Measurements from ENCODE around the gene BRAT1.

BRAT1 gene

GRCh38 chr7:2495418-2496299 lies 59.7 kb downstream of the BRAT1 start:
- DNase-seq (ENCODE audit: low read depth): no peak

GRCh38 chr7:2494191-2495130 lies 60.9 kb downstream of the BRAT1 start:
- DNase-seq (ENCODE audit: low read depth): no peak

- DNase-seq (ENCODE audit: low read depth): no peak
Measured at GRCh38 chr7:2493205-2494164, 61.8 kb downstream of the BRAT1 start.

- no peak for DNase-seq (ENCODE audit: low read depth)
Measured at GRCh38 chr7:2492038-2492437, 63.3 kb downstream of the BRAT1 start.

- no peak for DNase-seq (ENCODE audit: low read depth)
Measured at GRCh38 chr7:2490181-2490651, 65.1 kb downstream of the BRAT1 start.

- no peak for DNase-seq (ENCODE audit: low read depth)
Measured at GRCh38 chr7:2488681-2489080, 66.6 kb downstream of the BRAT1 start.

GRCh38 chr7:2488272-2488645 lies 67.1 kb downstream of the BRAT1 start:
- DNase-seq (ENCODE audit: low read depth): no peak
